Skeletal muscle cell (primary cell): Measurements from ENCODE around the gene C20orf141.

Source experiments
- DNase-seq: peaks from one replicate; pipeline ENCODE4 v3.0.0-alpha.2; 2010; ENCODE audit warnings: low read depth
- H3K4me3 ChIP-seq: 2 replicates; pipeline ENCODE4 v1.5.1; 2011; ENCODE audit warnings: low read depth, mild to moderate bottlenecking, control low read depth, low read length, moderate library complexity

The C20orf141 gene

DNA sequence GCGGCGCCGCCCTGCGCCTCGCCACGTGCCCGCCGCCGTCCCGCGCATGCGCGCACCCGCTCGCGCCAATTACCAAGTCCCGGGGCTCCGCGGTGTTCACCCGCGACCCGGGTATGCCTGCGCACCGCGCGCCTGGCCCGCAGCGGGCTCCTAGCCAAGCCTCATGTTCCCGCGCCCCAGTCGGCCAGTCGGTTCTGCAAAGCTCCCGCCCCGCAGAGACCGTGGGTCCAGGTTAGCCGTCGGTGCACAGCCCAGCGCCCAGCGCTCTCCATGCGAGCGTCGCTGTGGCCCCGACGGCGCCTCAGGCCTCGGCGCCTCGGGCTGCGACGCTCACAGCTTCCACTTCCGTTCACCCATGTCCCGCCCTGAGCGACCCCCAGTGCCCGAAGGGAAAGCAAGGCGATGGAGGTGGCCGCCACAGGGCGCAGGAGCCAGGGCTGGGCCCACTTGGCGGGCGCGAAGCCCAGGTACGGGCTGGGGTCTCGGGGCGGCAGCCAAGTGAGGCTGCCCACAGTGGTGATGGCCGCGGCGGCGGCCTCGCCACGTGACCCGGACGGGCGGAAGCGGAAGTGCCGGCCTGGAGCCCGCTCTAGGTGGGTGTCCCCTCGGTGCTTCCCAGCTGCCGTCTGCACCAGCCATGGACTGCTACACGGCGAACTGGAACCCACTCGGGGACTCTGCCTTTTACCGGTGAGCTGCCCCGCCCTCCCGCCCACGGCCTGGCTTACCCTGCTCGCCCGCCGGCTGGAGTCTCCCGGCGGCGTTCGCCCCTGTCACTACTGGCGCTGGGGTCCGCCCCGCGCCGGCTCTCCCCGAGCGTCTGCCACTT lies 25.6 kb downstream of the C20orf141 start, which contains the start of the genes PCED1A and VPS16:
Gene PCED1A, minus strand, starts transcription at position 518 of the 829 bp plus-strand sequence. CDS start 743 bp downstream, outside the sequence.
Gene VPS16, plus strand, starts transcription at position 608 of the 829 bp plus-strand sequence. Its CDS starts 30 bp downstream, at position 638.
- peak within 1 kb of the TSS; percentile 88 for H3K4me3 ChIP-seq
- peak; percentile 56 for DNase-seq

DNA sequence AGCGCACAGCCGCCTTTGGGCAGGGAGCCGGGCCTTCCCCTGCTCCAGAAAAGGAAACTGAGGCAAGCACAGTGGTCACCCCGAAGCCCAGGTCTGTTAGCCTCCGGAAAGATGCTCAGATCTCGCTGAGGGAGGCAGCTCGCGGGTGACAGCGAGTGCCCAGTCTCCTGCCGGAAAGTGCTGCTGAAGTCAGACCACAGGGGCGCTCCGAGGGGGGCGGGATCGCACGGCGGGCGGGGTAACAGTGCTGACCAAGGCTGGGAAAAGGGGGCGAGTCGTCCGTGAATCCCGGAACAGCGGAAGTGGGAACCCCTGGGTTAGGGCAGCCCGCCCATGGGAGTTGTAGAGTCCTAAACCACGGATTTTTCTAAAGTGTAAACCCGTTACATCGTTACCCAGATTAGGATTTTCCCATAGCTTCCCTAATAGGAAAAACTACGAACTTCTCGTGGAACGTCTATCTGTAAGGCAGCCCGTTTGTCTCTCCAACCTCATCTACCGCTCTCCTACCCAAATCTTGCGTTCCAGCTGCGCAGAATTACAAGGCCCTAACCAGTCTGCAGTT lies 26.3 kb downstream of the C20orf141 start:
- peak; percentile 54 for DNase-seq
- H3K4me3 ChIP-seq, result peak overlapping the region; percentile 88

DNA sequence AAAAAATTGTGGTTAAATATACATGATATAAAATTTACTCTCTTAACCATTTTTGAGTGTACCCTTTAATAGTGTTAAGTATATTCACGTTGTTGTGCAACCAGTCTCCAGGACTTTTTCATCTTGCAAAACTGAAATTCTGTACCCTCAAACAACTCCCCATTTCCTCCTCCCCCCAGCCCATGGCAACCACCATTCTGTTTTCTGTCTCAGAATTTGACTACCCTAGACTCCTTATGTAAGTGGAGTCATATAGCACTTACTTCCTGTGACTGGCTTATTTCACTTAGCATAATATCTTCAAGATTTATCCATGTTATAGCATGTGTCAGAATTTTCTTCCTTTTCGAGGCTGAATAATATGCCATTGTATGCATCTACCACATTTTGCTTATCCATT lies 30.8 kb downstream of the C20orf141 start:
- H3K4me3 ChIP-seq, result no peak overlapping the region
- no peak for DNase-seq

DNA sequence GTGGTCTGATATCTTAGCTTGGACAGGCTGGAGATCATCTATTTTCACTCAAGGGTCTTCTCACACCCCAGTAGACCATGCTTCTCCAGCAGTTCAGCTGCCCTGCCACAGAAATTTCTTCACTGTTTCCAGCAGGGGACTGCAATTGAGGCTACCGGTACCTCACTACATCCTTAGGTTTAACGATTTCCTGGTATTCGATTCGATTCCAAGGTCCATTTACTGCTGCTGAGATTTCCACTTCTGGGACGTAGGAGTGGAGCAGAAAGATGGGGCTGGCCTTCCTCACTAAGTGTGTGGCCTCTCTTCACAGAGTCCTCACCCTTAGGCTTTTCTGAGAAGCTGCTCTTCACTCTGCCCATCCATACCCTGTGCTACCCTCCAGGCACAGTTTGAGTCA lies 31.9 kb downstream of the C20orf141 start:
- no peak for DNase-seq
- no peak overlapping the region for H3K4me3 ChIP-seq

DNA sequence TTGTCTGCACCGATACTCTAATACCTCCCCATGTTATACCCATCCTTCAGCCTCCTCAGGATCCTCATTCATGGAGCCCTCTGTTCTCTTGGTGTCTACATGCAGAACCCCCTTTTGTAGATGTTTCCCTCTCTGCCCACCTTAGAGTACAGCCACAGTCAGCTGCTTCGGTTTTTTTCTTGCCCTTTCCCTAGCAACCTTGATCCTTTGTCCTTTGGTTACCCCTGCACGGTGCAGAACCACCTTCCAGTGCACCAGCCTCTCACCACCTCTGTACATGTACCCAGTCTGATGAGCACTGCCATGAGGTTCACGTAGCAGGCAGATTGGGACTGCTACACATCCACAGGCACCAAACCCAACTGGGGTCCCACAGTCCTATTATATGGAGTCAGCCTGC lies 33.0 kb downstream of the C20orf141 start:
- no peak for DNase-seq
- no peak overlapping the region for H3K4me3 ChIP-seq

DNA sequence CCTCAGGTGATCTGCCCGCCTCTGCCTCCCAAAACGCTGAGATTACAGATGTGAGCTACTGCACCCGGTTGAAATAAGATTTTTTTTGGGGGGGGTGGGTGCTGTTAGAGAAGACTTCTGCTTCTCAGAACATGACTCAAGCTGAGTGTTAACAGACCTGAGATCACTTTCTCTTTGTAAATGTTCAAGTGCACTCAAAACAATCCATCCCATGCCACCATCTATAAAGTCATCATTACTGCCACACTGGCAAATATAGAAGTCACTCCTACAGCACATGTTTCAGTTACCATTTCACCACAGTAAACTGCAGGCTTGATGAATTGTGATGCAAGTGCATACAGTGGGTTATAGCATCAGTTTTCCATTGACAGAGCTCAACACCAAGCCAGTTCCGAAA lies 34.7 kb downstream of the C20orf141 start:
- H3K4me3 ChIP-seq, result no peak overlapping the region
- DNase-seq, result no peak

DNA sequence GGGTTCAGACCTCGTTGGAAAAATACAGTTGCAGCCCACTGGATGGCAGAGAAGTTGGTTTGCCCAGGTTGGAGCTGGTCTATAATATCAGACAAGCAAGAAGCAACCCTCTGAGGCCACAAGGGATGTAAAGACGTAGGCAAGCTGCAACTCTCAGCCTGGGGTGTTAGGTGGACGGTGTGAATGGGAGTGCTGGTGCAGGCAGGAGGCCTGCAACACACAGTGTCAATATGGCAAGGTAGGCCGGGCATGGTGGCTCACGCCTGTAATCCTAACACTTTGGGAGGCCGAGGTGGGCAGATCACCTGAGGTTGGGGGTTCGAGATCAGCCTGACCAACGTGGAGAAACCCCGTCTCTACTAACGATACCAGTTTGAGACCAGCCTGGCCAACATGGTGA lies 36.3 kb downstream of the C20orf141 start:
- no peak overlapping the region for H3K4me3 ChIP-seq
- no peak for DNase-seq

DNA sequence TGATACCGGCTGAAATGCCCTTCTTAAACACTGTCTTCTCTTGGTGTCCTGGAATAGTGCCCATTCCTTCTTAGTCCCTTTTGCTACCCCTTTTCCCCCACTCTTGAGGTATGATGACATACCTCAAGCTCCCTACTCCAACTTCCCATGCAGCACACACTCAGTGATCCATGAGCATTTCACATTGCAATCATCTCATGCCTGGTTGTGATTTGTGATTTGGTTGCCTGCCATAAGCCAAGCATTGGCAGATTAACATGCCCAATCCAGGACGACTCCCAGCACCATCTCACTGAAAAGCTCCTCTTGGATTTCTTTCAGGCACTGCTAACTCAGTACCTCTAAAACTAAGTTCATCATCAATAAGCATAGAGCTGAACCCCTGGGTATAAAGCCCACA lies 43.8 kb downstream of the C20orf141 start:
- DNase-seq, result no peak

DNA sequence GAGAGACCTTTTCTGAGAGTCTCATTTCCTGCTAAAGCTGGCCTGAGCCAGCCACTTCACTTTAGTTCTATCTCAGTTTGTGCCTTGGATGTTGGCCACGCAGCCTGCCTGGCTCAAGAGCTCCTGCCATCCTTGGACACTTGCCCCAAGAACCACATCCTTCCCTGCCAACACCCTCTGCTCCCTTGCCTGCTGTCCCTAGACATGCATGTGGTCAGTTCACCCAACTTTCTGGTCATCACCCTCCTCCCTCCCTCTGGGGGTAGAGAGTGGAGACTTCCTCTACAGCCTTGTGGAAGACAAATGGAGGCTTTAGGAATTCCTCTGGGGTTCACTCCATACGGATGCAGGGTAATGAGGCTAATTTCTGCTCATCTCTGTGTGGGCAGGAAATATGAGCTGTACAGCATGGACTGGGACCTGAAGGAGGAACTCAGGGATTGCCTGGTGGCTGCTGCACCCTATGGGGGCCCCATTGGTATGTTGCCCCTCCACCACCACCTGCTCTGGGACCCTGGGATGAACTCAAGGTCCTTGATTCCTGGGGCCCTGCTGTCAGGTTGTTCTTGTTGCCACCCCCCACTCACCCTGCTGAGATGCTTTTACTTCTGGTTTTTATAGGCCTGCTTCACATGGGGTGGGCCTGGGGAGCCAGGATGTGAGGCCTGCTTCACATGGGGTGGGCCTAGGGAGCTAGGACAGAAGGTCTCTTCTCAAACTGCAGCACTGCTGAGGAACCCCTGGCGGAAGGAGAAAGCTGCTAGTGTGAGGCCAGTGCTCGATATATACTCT lies 44.7 kb downstream of the C20orf141 start:
- H3K4me3 ChIP-seq, result no peak overlapping the region

More for the DNA sequence above, 43.8 kb downstream of the C20orf141 start:
- H3K4me3 ChIP-seq, result no peak overlapping the region

DNA sequence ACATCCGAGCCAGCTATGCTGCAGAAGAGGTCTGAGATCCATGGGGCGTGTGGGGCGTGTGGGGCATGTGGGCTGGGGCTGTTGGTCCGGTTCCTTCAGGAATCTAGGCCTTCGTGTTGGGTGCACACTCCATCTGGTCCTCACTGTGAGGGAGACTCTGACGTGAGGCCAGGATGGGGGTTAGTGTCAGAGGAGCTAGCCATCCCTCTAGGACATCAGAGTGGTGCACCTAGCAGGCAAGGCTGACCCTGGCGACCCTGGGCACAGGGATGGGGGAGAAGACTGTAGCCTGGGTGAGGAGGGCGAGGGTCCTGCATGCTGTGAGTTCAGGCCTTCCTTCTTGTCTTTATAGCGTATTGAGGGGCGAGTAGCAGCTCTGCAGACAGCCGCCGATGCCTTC lies 49.8 kb downstream of the C20orf141 start:
- no peak for DNase-seq
- H3K4me3 ChIP-seq, result no peak overlapping the region

More for the DNA sequence above, 44.7 kb downstream of the C20orf141 start:
- no peak for DNase-seq

DNA sequence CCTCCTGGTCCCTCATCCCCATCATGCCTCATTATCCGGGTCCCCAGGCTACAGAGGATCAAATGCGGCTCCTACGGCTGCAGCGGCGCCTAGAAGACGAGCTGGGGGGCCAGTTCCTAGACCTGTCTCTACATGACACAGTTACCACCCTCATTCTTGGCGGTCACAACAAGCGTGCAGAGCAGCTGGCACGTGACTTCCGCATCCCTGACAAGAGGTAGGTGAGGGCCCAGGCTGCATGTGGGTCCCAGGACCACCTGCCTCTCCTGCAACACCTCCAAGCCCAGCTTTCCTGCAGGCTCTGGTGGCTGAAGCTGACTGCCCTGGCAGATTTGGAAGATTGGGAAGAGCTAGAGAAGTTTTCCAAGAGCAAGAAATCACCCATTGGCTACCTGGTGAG lies 50.3 kb downstream of the C20orf141 start:
- no peak for DNase-seq
- H3K4me3 ChIP-seq, result no peak overlapping the region
